ES-I3 (cell line): Measurements from ENCODE around the gene COX7A2.

Source experiments
- H3K36me3 ChIP-seq: 2 replicates; pipeline ENCODE4 v1.6.1; 2013; ENCODE audit warnings: mild to moderate bottlenecking, low read length, control low read depth, moderate library complexity; ENCODE audit not compliant: insufficient read depth
- H3K4me1 ChIP-seq: 2 replicates; pipeline ENCODE4 v1.6.1; 2013; ENCODE audit warnings: mild to moderate bottlenecking, control low read depth, low read length; ENCODE audit not compliant: insufficient read depth
- H3K9ac ChIP-seq: 2 replicates; pipeline ENCODE4 v1.6.1; 2013; ENCODE audit warnings: low read depth, mild to moderate bottlenecking, low read length, moderate library complexity
- H3K9me3 ChIP-seq: 2 replicates; pipeline ENCODE4 v1.6.1; 2013; ENCODE audit warnings: mild to moderate bottlenecking, low read length, moderate library complexity; ENCODE audit not compliant: control insufficient read depth, insufficient read depth

The COX7A2 gene

GRCh38 chr6:75204959-75205775 is 38.4 kb downstream of the COX7A2 start:
- no peaks in the 10 kb centered on the region for H3K36me3 ChIP-seq
- H3K9ac ChIP-seq: peak overlapping the region; percentile 75
- H3K4me1 ChIP-seq: 0 out of 2 replicates have a peak, but pooled peaks cover 6% of the 10 kb centered on the region
- no peaks in the 10 kb centered on the region for H3K9me3 ChIP-seq

- H3K9ac ChIP-seq: peak overlapping the region; percentile 75
Observed at GRCh38 chr6:75204217-75204958, 39.2 kb downstream of the COX7A2 start.

GRCh38 chr6:75203721-75204120 is 39.9 kb downstream of the COX7A2 start:
- H3K36me3 ChIP-seq: no peaks in the 10 kb centered on the region
- H3K9me3 ChIP-seq: no peaks in the 10 kb centered on the region
- no peak overlapping the region for H3K9ac ChIP-seq
- 0 out of 2 replicates have a peak, but pooled peaks cover 6% of the 10 kb centered on the region for H3K4me1 ChIP-seq

More at GRCh38 chr6:75204217-75204958, 39.2 kb downstream of the COX7A2 start:
- Histone ChIP-seq H3K4me1 (0 out of 2 replicates have a peak, but pooled peaks cover 6% of the 10 kb centered on the region), H3K36me3 (no peaks in the 10 kb centered on the region), H3K9me3 (no peaks in the 10 kb centered on the region)

DNA sequence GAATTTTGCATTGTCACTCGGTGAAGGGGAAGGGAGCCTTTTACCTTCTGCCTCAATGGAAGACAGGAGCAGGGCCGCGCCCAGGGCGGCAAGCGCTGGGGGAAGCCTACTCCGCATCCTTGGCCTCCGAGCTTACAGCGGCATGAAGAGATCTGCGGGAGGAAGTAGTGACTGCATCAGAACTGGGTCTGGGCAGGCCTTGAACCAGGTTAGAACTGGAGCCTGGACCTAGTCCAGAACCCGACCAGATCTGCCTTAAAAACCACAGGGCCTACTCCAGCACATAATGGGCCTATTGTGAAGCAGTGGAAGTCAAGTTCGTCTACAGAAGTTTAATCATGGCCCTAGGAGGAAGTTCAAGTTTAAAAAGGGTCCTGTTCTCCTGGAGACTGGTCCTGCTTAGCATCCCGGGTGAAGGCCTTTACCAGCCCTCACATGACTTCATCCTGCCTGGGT is 40.9 kb downstream of the COX7A2 start:
- 0 out of 2 replicates have a peak, but pooled peaks cover 6% of the 10 kb centered on the region for H3K4me1 ChIP-seq
- no peaks in the 10 kb centered on the region for H3K9me3 ChIP-seq
- peak overlapping the region; percentile 52; the same call in 1 of the 2 replicates for H3K9ac ChIP-seq
- H3K36me3 ChIP-seq: no peaks in the 10 kb centered on the region

DNA sequence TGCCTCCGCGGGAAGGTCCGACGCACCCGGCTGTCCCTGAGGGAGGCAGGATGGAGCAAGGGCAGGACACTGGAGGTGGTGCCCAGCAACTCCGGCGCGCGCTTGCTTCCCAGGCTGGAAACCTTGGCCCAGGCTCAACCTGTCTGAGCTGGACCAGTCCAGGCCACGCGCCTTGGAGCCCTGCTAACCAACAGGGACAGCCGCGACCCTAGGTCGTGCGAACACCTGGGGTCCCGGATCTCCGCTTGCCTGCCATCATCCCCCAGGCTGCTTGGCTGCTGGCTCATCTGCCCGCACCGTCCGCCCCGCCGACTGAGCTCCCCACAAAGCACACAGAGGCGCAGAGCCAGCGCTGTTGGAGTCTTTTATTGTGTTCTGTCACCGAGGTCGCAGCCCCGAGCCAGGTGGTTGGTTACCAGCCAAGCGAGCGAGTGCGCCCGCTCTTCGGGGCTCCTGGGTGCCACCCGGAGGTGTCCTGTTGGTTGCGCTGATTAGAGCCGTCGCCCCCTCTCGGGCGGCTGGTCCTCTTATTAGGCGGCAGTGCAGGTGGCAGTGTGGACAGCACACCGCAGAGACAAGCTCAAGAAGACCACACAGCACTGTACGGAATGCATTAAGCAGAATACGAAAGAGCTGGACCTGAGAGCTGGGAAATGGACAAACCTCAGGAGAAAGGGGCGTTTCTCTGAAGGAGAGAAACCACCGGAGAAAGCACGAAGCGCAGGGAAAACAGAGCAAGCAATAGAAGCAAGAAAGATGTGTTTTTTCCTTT is 41.5 kb downstream of the COX7A2 start:
- H3K9me3 ChIP-seq: no peaks in the 10 kb centered on the region
- peak overlapping the region; percentile 52; the same call in 1 of the 2 replicates for H3K9ac ChIP-seq
- 0 out of 2 replicates have a peak, but pooled peaks cover 6% of the 10 kb centered on the region for H3K4me1 ChIP-seq
- H3K36me3 ChIP-seq: no peaks in the 10 kb centered on the region

GRCh38 chr6:75201021-75201420 is 42.6 kb downstream of the COX7A2 start:
- Histone ChIP-seq H3K36me3 (no peaks in the 10 kb centered on the region), H3K9ac (no peak overlapping the region), H3K4me1 (0 out of 2 replicates have a peak, but pooled peaks cover 6% of the 10 kb centered on the region), H3K9me3 (no peaks in the 10 kb centered on the region)

GRCh38 chr6:75199889-75200288 is 43.7 kb downstream of the COX7A2 start:
- Histone ChIP-seq H3K9me3 (no peaks in the 10 kb centered on the region), H3K4me1 (0 out of 2 replicates have a peak, but pooled peaks cover 6% of the 10 kb centered on the region), H3K36me3 (no peaks in the 10 kb centered on the region), H3K9ac (no peak overlapping the region)

DNA sequence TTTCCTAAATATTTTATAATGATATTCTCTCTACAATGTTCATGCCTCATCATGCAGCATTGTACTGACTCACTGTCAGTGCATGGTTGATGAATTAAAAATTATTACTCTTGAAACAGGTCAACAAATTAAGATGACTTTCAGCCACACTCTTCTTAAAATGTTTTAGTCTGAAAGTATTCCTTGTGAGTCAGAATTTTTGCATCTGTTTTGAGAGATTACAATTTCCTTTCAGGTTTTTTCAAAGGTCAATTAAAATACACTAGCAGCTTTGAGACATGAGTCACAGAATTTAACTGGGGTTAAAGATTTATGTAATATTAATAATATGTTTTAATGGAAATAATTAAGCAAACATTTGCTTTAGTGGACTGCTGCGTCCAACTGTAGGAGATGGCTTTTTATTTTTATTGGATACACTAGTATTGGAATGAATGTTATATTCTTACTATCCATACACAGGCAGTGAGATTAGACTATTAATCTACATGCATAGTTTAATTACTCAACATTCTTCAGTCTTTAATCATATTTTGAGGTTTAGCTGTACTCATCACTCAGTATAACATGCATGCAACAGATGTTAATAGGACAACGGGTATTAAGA is 47.4 kb downstream of the COX7A2 start:
- H3K4me1 ChIP-seq: no peaks in the 10 kb centered on the region
- H3K36me3 ChIP-seq: no peaks in the 10 kb centered on the region
- no peak overlapping the region for H3K9ac ChIP-seq
- no peaks in the 10 kb centered on the region for H3K9me3 ChIP-seq

- Histone ChIP-seq H3K9ac (no peak overlapping the region), H3K36me3 (no peaks in the 10 kb centered on the region; the same call in 1 of the 2 replicates), H3K9me3 (no peaks in the 10 kb centered on the region), H3K4me1 (no peaks in the 10 kb centered on the region)
Observed at GRCh38 chr6:75188221-75188925, 55.2 kb downstream of the COX7A2 start.
